ENCODE results near the gene COL6A1. TPM values are rescaled to one million over a fixed set of nuclear protein-coding genes. Genes with fewer than 3 reads are reported as not detected.

Gene COL6A1, protein sequence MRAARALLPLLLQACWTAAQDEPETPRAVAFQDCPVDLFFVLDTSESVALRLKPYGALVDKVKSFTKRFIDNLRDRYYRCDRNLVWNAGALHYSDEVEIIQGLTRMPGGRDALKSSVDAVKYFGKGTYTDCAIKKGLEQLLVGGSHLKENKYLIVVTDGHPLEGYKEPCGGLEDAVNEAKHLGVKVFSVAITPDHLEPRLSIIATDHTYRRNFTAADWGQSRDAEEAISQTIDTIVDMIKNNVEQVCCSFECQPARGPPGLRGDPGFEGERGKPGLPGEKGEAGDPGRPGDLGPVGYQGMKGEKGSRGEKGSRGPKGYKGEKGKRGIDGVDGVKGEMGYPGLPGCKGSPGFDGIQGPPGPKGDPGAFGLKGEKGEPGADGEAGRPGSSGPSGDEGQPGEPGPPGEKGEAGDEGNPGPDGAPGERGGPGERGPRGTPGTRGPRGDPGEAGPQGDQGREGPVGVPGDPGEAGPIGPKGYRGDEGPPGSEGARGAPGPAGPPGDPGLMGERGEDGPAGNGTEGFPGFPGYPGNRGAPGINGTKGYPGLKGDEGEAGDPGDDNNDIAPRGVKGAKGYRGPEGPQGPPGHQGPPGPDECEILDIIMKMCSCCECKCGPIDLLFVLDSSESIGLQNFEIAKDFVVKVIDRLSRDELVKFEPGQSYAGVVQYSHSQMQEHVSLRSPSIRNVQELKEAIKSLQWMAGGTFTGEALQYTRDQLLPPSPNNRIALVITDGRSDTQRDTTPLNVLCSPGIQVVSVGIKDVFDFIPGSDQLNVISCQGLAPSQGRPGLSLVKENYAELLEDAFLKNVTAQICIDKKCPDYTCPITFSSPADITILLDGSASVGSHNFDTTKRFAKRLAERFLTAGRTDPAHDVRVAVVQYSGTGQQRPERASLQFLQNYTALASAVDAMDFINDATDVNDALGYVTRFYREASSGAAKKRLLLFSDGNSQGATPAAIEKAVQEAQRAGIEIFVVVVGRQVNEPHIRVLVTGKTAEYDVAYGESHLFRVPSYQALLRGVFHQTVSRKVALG
- total RNA-seq: 1 to 10 TPM in 1 of 2 donors, under 1 TPM in 1; 0.69 to 2.0 TPM

DNA sequence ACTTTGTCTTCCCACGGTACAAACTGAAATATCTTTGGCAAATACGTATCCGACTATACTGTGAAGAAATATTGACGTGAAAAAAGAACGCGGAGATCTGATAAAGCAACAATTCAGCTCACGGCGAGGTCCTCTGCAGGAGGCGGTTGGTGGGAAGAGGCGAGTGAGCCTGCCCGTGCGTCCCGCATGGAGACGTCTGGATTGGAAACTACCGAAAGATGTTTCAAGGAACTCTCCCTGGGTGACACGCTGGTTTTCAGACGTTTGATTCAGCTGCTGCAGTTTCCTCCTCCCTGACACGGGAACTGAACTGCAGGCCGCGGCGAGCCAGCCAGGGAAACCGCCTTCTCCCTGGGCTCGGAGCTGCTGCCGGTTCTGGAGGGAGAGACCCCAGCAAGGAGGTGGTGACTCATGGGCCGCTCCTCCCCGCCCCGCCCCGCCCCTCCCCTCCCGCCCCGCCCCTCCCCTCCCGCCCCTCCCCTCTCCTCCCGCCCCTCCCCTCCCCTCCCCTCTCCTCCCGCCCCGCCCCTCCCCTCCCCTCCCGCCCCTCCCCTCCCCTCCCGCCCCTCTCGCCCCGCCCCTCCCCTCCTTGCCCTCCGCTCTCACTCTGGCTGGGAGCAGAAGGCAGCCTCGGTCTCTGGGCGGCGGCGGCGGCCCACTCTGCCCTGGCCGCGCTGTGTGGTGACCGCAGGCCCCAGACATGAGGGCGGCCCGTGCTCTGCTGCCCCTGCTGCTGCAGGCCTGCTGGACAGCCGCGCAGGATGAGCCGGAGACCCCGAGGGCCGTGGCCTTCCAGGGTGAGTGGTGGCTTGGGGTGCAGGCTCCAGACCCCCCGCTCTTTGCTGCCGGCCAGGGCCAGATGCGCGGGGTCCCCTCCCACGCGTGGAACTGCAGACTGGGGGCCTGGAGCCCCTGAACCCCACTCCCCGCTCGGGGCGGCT, at the start of gene COL6A1:
TSS of gene COL6A1 (plus strand) at position 620 of the 941 bp plus-strand sequence. CDS start at position 701, 81 bp downstream.
- H3K4me3 Mint-ChIP-seq: peak within 1 kb of the TSS; percentile 6
- ATAC-seq (replicated peaks): peak; percentile 64
- H3K36me3 Mint-ChIP-seq (ENCODE audit: low read depth): no peaks in the 10 kb centered on the region
- no peaks in the 10 kb centered on the region for H3K27me3 Mint-ChIP-seq
- H3K27ac Mint-ChIP-seq: no peak within 1 kb of the TSS
- H3K4me1 Mint-ChIP-seq: peaks cover 10% of the 10 kb centered on the region
- no peaks in the 10 kb centered on the region for H3K9me3 Mint-ChIP-seq

DNA sequence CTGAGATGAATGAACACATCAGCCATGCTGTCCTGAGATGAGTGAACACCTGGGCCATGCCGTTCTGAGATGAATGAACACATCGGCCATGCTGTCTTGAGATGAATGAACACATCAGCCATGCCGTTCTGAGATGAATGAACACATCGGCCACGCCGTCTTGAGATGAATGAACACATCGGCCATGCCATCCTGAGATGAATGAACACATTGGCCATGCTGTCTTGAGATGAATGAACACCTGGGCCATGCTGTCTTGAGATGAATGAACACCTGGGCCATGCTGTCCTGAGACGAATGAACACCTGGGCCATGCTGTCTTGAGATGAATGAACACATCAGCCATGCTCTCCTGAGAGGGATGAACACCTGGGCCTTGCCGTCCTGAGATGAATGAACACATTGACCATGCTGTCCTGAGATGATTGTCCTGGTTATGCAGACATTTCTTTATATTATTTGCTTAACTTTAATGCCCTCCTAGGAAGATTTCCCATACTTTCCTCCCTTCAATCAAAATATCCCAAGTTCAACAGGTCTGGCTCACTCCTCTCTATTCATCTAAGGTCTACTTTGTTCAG, 48.6 kb upstream of the COL6A1 start:
- Mint-ChIP-seq H3K36me3 (ENCODE audit: low read depth) (no peaks in the 10 kb centered on the region), H3K27me3 (peaks cover 4% of the 10 kb centered on the region), H3K4me3 (no peak overlapping the region), H3K4me1 (peaks cover 8% of the 10 kb centered on the region), H3K27ac (no peak overlapping the region), H3K9me3 (no peaks in the 10 kb centered on the region)
- ATAC-seq (replicated peaks): no peak

DNA sequence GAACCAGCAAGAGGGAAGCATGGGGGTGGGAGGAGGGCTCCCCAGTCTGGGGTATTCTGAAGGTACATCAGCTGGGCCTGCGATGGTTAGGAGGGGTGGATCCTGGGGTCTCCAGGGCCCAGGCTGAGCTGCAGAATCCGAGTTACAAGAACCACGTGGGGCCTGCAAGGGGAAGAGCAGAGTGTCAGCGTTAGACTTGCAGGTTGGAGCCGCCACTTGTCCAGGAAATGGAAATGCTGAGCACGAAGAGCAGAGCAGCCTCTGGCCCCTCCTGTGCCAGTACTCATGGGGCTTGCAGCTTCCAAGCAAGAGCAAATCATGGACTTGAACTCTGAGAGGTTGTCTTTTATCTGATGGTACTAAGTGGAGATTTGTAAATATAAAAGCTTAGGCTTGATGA, 47.5 kb upstream of the COL6A1 start:
- H3K27ac Mint-ChIP-seq: no peak overlapping the region
- no peak overlapping the region for H3K4me3 Mint-ChIP-seq
- H3K36me3 Mint-ChIP-seq (ENCODE audit: low read depth): no peaks in the 10 kb centered on the region
- H3K4me1 Mint-ChIP-seq: peaks cover 8% of the 10 kb centered on the region
- H3K9me3 Mint-ChIP-seq: no peaks in the 10 kb centered on the region
- H3K27me3 Mint-ChIP-seq: peaks cover 4% of the 10 kb centered on the region
- no peak for ATAC-seq (replicated peaks)

DNA sequence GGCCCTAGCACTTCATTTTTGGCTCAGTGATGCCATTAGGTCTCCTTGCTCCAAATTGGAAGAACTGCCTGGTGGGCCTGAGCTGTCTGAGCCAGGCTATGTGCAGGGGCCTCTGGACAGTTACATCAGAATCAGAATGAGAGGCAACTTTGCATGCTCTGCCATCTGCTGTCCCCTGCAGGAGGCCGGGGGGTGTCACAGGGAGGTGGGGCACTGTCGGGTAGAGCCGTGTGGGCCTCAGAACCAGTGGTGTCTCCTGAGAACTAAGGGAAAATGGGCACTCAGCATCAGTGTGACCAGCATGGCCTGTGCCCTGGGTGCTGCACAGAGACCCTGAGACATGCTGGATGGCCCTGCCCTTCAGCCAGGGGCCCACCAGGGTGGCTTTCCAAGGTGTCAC, 47.0 kb upstream of the COL6A1 start:
- no peak overlapping the region for H3K27ac Mint-ChIP-seq

DNA sequence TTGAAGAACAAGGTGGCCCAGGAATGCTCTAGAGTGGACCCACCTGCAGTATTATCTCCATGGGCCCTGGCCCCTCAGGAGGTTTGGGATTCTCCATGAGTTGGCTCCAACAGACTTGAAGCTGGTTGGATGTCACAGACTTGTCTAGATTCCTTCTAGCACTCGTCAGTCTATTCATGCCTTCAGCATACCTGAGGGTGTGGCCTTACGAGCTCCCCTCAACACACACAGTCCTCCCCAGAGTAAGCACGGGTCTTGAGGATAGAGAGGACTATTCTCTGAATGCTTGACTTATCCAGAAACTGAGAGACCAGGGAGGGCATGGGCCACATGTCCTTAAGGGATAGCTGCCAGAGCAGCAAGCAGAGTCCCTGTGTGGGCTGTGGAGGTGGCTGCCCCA, 45.9 kb upstream of the COL6A1 start:
- Mint-ChIP-seq H3K9me3 (no peaks in the 10 kb centered on the region), H3K4me3 (no peak overlapping the region), H3K27ac (no peak overlapping the region), H3K27me3 (peaks cover 4% of the 10 kb centered on the region), H3K4me1 (peaks cover 8% of the 10 kb centered on the region), H3K36me3 (ENCODE audit: low read depth) (no peaks in the 10 kb centered on the region)
- no peak for ATAC-seq (replicated peaks)

More for the DNA sequence above, 47.0 kb upstream of the COL6A1 start:
- ATAC-seq (replicated peaks): no peak
- Mint-ChIP-seq H3K9me3 (no peaks in the 10 kb centered on the region), H3K4me1 (peaks cover 8% of the 10 kb centered on the region), H3K4me3 (no peak overlapping the region), H3K27me3 (peaks cover 4% of the 10 kb centered on the region), H3K36me3 (ENCODE audit: low read depth) (no peaks in the 10 kb centered on the region)

DNA sequence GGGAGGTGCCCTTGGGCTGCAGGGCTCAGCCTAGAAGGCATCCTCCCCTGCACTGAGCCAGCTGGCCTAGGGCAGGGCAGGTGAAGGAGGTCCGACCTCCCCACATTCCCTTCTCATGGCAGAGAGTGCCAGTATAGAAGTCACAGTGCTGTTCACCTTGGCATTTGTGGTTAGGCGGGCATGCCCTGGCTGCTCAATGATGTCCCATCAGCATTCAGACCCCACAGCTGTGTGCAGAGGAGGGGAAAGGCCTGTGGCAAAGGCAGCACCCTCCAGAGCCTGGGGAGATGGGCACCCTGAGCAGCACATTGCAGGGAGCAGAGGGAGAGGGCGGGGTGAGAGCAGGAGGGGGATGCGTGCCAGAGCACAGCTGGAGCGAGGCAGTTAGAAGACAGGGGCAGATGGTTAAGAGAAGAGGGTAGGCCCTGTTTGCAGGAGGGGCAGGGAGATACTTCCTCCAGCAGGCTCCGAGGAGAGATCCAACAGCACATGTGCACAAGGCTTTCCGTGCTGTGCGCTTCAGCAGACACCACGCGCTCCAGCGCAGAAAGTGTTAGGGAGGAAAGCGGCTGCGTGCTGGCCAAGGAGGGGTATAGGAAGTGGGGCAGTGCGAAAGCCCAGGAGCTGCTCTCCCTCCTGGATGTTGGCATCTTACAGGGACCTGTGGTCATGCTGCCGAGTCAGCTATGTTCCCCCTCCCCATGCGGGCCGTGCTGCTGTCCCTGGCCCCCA, 43.7 kb upstream of the COL6A1 start:
- peaks cover 8% of the 10 kb centered on the region for H3K4me1 Mint-ChIP-seq
- ATAC-seq (replicated peaks): no peak
- H3K27me3 Mint-ChIP-seq: peaks cover 4% of the 10 kb centered on the region

DNA sequence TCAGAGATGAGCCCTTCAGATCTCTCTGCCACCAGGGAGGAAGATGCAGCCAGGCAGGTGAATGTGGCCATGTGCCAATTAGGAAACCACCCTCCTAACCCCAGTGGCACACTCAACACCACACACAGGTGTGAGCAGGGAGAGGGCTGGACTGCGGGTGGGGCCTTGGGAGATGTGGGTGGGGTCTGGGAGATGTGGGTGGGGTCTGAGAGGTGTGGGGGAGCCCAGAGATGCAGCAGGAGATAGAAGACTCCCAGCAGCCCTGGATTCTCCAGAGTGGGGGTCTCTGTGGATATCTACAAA, 43.2 kb upstream of the COL6A1 start:
- no peaks in the 10 kb centered on the region for H3K27me3 Mint-ChIP-seq
- H3K36me3 Mint-ChIP-seq (ENCODE audit: low read depth): no peaks in the 10 kb centered on the region
- H3K9me3 Mint-ChIP-seq: no peaks in the 10 kb centered on the region
- no peak overlapping the region for H3K27ac Mint-ChIP-seq
- no peak overlapping the region for H3K4me3 Mint-ChIP-seq
- no peak for ATAC-seq (replicated peaks)
- peaks cover 2% of the 10 kb centered on the region for H3K4me1 Mint-ChIP-seq

More for the DNA sequence above, 43.7 kb upstream of the COL6A1 start:
- no peak overlapping the region for H3K4me3 Mint-ChIP-seq
- H3K36me3 Mint-ChIP-seq (ENCODE audit: low read depth): no peaks in the 10 kb centered on the region
- no peaks in the 10 kb centered on the region for H3K9me3 Mint-ChIP-seq
- H3K27ac Mint-ChIP-seq: no peak overlapping the region

DNA sequence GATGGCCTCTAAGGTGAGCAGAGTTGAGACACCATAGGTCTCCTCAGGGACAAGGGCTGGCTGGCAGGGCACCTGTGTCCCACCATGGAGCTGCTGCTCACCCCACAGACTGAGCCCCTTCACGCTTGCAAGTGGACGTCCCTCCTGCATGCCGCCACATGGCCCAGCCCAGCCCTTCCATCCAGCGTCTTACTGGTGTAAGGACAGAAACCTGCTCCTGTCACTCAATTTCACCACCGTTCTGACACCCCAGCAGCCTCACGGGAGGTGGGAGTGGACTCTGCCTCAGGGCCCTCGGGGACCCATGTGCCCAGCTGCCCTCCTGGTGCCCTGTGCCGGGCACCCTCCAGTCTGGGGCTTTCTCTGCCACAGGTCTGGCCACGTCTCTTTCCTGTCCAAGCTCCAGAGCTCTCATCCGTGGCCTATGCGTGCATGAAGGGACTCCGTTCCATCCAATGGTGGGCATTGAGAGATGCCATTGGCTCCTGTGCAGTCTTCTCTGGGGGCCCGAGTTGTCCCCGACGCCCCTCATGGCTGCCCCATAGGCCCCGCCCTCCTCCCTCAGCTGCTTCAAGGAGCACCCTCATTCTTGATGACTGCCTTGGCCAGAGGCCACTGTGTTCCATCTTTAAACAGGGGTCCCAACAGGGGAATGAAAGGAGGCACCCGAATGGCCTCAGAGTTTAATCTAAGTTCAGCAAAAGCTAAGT, 42.6 kb upstream of the COL6A1 start:
- H3K4me3 Mint-ChIP-seq: no peak overlapping the region
- no peak overlapping the region for H3K27ac Mint-ChIP-seq

DNA sequence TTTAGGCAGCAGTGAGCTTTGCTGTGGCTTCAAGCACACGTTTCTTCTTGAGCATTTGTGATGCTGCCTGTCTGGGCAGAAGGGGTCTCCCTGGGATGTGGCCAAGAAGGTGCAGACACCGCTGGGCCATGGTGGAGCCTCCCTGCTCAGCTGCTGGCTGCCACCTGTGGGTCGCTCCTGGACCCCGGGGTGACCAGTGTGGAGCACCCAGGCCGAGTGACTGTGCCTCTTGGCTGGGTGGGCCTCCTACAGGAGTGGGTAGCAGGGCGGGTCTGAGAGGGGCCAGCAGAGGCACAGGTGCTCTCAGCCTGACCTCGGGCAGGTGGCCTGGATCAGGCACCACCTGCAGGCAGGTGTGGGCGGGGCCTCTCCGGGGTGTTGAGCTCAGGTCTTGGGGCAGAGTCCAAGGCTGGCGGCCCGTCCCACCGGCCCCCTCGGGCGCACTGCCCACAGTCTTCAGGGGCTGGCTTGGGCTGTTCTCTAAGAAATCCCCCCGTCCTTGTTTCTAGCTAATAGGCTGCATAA, 42.0 kb upstream of the COL6A1 start:
- Mint-ChIP-seq H3K27me3 (no peaks in the 10 kb centered on the region), H3K27ac (no peak overlapping the region), H3K4me1 (no peaks in the 10 kb centered on the region), H3K9me3 (no peaks in the 10 kb centered on the region), H3K4me3 (no peak overlapping the region), H3K36me3 (ENCODE audit: low read depth) (no peaks in the 10 kb centered on the region)
- ATAC-seq (replicated peaks): no peak

More for the DNA sequence above, 42.6 kb upstream of the COL6A1 start:
- Mint-ChIP-seq H3K27me3 (no peaks in the 10 kb centered on the region), H3K9me3 (no peaks in the 10 kb centered on the region), H3K4me1 (no peaks in the 10 kb centered on the region), H3K36me3 (ENCODE audit: low read depth) (no peaks in the 10 kb centered on the region)
- ATAC-seq (replicated peaks): no peak

DNA sequence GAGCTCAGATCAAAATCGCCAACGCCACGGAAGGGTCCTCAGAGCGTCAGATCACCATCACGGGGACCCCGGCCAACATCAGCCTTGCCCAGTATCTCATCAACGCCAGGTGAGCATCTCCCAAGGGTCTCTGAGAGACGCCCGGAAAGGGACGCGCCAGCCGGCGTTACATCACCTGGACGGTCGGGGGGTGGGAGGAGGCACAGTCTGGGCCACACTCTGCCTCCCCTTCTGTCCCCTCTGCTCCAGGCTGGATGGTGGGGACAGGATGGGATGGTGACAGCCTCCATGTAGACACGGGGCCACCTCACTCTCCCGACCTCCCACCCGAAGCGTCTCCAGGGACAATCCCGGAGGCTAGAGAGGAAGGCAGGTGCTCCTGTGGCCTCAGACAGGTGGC, 41.5 kb upstream of the COL6A1 start:
- H3K36me3 Mint-ChIP-seq (ENCODE audit: low read depth): no peaks in the 10 kb centered on the region
- H3K27ac Mint-ChIP-seq: no peak overlapping the region

DNA sequence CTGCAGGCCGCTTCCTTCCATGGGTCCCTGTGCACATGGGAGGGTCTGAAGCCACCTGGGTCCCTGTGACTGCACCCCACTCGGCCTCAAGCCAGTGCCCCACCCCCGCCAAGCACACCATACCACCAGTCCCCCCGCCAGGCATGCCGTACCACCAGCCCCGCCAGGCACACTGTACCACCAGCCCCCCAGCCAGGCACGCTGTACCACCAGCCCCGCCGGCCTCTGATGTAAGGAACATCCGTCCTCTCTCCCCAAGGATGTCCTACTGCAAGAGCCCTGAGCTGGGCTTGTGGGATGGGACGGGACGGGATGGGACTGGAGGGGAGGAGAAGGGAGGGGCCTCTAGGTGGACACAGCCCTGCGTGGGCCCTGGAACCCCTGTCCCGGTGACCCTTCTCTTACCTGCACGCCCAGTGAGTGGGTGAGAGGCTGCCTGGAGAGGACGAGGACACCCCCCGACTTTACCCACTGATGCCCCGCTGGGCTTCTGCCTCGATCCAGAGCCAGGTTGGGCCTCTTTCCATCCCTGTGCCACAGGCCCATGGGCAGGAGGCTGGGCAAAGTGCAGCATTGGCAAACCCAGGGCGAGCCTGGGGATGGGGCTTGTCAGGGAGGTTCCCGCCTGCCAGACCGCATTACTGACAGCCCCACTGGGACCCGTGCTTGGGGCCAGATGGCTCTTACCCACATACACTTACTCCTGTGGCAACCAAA, 40.8 kb upstream of the COL6A1 start:
- Mint-ChIP-seq H3K27me3 (no peaks in the 10 kb centered on the region), H3K4me3 (no peak overlapping the region), H3K36me3 (ENCODE audit: low read depth) (no peaks in the 10 kb centered on the region), H3K9me3 (no peaks in the 10 kb centered on the region), H3K27ac (no peak overlapping the region), H3K4me1 (no peaks in the 10 kb centered on the region)
- ATAC-seq (replicated peaks): no peak

More for the DNA sequence above, 41.5 kb upstream of the COL6A1 start:
- Mint-ChIP-seq H3K4me1 (no peaks in the 10 kb centered on the region), H3K4me3 (no peak overlapping the region), H3K27me3 (no peaks in the 10 kb centered on the region), H3K9me3 (no peaks in the 10 kb centered on the region)
- ATAC-seq (replicated peaks): no peak

DNA sequence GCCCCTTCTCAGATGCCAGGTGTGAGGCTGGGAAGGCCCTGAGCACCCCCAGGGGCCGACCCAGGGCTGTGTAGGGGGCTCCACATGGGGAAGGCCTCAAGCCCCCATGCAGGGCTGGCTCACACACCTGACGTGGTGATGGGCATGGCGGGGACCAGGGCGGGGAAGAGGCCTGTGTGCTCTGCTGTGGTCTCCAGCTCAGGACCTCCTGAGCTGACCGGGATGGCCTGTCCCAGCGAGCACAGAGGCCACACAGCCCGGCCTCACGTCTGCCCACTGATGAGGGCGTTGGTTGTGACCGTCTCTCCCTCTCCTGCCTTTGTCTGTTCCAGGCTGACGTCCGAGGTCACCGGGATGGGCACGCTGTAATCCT, 40.2 kb upstream of the COL6A1 start:
- H3K27ac Mint-ChIP-seq: no peak overlapping the region
- H3K4me1 Mint-ChIP-seq: no peaks in the 10 kb centered on the region
- no peak for ATAC-seq (replicated peaks)
- H3K4me3 Mint-ChIP-seq: no peak overlapping the region
- no peaks in the 10 kb centered on the region for H3K9me3 Mint-ChIP-seq
- no peaks in the 10 kb centered on the region for H3K36me3 Mint-ChIP-seq (ENCODE audit: low read depth)
- H3K27me3 Mint-ChIP-seq: no peaks in the 10 kb centered on the region
